ENCODE results near the gene OSBP. TPM values are rescaled to one million over a fixed set of nuclear protein-coding genes. Genes with fewer than 3 reads are reported as not detected.
A peak's percentile ranks its signal among the peaks of the same experiment; 100 is the strongest.

OSBP gene
- total and polyA plus RNA-seq, 9 of the 15 experiments (the other 6 are each of a cell fraction or from before 2014, with no cell fraction given), result 11.7 to 49.0 (median 28.7) TPM

DNA sequence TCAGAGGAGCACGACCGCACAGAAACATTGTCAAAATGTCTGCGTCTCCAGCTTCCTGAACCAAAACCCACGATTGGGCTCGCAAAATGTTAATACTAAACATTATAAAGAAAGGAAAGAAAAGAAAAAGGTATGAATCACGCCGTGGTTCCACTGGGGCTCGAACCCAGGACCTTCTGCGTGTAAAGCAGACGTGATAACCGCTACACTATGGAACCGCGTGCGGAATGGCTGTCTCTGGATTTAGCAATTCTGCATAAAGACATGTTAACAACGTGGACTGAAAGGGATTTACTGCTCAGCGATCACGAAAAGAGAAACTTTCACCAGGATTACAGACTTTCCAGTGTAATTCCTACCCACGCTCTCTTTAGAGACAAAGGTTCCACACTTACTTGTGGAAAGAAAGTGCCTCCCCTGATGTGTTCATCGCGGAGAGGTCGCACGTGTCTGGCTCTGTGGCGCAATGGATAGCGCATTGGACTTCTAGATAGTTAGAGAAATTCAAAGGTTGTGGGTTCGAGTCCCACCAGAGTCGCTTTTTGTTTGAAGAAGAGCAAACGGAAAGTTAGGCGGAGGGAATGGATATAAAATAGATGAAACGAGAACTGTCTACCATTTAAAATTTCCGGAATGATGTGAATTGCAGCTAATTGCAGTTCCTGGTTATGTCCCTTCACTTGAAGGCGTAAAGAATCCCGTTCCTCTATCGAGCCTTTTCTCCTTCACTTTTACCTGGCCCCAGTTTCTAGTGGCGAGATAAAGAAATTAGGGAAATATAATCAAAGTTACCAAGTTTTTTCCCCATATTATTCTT, 64.5 kb downstream of the OSBP start (continued):
- peak; percentile 85; the same call in 1 of the 2 replicates for TF ChIP-seq SMARCA5 (IDR thresholded peaks at IDR 0.05)
- TF ChIP-seq NR4A1 (CRISPR knock-in tag; IDR thresholded peaks at IDR 0.05), result no peak
- peak; percentile 70; the same call in 1 of the 2 replicates for TF ChIP-seq NR4A1 (tag; IDR thresholded peaks at IDR 0.05)
- TF ChIP-seq ZKSCAN8 (CRISPR knock-in tag; IDR thresholded peaks at IDR 0.05), result 0 out of 2 replicates have a peak, but pooled peaks have one; percentile 52
- no peak for TF ChIP-seq TSC22D4 (tag; IDR thresholded peaks at IDR 0.05)
- no peak for TF ChIP-seq CTBP1 (IDR thresholded peaks at IDR 0.05; ENCODE audit: borderline replicate concordance)
- TF ChIP-seq, protein P1, sequence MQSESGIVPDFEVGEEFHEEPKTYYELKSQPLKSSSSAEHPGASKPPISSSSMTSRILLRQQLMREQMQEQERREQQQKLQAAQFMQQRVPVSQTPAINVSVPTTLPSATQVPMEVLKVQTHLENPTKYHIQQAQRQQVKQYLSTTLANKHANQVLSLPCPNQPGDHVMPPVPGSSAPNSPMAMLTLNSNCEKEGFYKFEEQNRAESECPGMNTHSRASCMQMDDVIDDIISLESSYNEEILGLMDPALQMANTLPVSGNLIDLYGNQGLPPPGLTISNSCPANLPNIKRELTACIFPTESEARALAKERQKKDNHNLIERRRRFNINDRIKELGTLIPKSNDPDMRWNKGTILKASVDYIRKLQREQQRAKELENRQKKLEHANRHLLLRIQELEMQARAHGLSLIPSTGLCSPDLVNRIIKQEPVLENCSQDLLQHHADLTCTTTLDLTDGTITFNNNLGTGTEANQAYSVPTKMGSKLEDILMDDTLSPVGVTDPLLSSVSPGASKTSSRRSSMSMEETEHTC (IDR thresholded peaks at IDR 0.05), result peak; percentile 38; the same call in 1 of the 2 replicates
- TF ChIP-seq PHB2 (IDR thresholded peaks at IDR 0.05; ENCODE audit: low read depth), result no peak
- TF ChIP-seq BHLHE40 (IDR thresholded peaks at IDR 0.05; ENCODE audit: low read length), result peak; percentile 98
- TF ChIP-seq, protein P2, sequence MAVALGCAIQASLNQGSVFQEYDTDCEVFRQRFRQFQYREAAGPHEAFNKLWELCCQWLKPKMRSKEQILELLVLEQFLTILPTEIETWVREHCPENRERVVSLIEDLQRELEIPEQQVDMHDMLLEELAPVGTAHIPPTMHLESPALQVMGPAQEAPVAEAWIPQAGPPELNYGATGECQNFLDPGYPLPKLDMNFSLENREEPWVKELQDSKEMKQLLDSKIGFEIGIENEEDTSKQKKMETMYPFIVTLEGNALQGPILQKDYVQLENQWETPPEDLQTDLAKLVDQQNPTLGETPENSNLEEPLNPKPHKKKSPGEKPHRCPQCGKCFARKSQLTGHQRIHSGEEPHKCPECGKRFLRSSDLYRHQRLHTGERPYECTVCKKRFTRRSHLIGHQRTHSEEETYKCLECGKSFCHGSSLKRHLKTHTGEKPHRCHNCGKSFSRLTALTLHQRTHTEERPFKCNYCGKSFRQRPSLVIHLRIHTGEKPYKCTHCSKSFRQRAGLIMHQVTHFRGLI (CRISPR knock-in tag; IDR thresholded peaks at IDR 0.05), result no peak
- TF ChIP-seq CREB1 (IDR thresholded peaks at IDR 0.05), result no peak
- peak; percentile 17; the same call in 1 of the 2 replicates for TF ChIP-seq CREB1 (CRISPR knock-in tag; IDR thresholded peaks at IDR 0.05)
- TF ChIP-seq MTA3 (IDR thresholded peaks at IDR 0.05; ENCODE audit: borderline replicate concordance), result peak; percentile 16; the same call in 1 of the 2 replicates
- TF ChIP-seq, protein P3, sequence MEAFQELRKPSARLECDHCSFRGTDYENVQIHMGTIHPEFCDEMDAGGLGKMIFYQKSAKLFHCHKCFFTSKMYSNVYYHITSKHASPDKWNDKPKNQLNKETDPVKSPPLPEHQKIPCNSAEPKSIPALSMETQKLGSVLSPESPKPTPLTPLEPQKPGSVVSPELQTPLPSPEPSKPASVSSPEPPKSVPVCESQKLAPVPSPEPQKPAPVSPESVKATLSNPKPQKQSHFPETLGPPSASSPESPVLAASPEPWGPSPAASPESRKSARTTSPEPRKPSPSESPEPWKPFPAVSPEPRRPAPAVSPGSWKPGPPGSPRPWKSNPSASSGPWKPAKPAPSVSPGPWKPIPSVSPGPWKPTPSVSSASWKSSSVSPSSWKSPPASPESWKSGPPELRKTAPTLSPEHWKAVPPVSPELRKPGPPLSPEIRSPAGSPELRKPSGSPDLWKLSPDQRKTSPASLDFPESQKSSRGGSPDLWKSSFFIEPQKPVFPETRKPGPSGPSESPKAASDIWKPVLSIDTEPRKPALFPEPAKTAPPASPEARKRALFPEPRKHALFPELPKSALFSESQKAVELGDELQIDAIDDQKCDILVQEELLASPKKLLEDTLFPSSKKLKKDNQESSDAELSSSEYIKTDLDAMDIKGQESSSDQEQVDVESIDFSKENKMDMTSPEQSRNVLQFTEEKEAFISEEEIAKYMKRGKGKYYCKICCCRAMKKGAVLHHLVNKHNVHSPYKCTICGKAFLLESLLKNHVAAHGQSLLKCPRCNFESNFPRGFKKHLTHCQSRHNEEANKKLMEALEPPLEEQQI (IDR thresholded peaks at IDR 0.05), result peak; percentile 50; the same call in 1 of the 2 replicates
- TF ChIP-seq ZNF316 (IDR thresholded peaks at IDR 0.05), result peak; percentile 51; the same call in 1 of the 2 replicates
- TF ChIP-seq, protein P4, sequence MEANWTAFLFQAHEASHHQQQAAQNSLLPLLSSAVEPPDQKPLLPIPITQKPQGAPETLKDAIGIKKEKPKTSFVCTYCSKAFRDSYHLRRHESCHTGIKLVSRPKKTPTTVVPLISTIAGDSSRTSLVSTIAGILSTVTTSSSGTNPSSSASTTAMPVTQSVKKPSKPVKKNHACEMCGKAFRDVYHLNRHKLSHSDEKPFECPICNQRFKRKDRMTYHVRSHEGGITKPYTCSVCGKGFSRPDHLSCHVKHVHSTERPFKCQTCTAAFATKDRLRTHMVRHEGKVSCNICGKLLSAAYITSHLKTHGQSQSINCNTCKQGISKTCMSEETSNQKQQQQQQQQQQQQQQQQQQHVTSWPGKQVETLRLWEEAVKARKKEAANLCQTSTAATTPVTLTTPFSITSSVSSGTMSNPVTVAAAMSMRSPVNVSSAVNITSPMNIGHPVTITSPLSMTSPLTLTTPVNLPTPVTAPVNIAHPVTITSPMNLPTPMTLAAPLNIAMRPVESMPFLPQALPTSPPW (CRISPR knock-in tag; IDR thresholded peaks at IDR 0.05), result peak; percentile 32
- TF ChIP-seq NFIC (IDR thresholded peaks at IDR 0.05), result peak; percentile 12; the same call in 1 of the 2 replicates
- TF ChIP-seq SPI1 (IDR thresholded peaks at IDR 0.05; ENCODE audit: borderline replicate concordance, low read depth, low read length), result no peak

Measured in K562 (cell line).